ENCODE results near the gene MT1HL1. TPM values are rescaled to one million over a fixed set of nuclear protein-coding genes. Genes with fewer than 3 reads are reported as not detected.

Gene MT1HL1
- total and polyA plus RNA-seq, 2 of the 8 experiments (the other 6 are each of a cell fraction or from before 2014, with no cell fraction given) = not detected

DNA sequence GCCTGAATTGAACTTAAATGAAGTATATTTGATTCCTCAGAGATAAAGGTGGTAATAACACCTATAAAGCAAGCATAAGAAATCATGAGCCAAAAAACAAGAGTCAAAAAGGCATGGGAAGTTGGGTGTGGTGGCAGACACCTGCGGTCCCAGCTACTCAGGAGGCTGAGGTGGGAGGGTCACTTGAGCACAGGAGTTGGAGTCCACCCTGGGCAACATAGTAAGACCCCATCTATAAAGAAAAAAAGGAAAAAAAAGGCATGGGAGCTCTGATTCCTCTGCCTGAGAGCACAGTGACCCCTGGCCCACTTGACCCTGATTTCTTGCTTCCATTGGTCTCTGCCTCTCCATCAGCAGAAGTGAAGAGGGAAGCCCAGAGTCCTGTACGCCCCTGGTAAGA, 40.3 kb downstream of the MT1HL1 start (continued):
- TF ChIP-seq ASH2L (IDR thresholded peaks at IDR 0.05; ENCODE audit: low read length) (no peak), BRCA1 (IDR thresholded peaks at IDR 0.05; ENCODE audit: low read depth, low read length) (no peak), MAFK (IDR thresholded peaks at IDR 0.05; ENCODE audit: low read depth, low read length) (no peak), CHD2 (IDR thresholded peaks at IDR 0.05; ENCODE audit: low read length) (no peak)
